A549 (cell line): ENCODE results near the gene SPRR2B. TPM values are rescaled to one million over a fixed set of nuclear protein-coding genes. Genes with fewer than 3 reads are reported as not detected.

Source experiments
- ATAC-seq, 2 experiments: fragments of 200-7000 bp in 1 of 2; fragments of >200 bp in 1 of 2; cut with Nextera tagmentation in 1 of 2; cut with Tn5 transposase in 1 of 2; 3 replicates each; pipeline versions ENCODE4 v1.8.0 to v1.9.1; 2018 to 2020; ENCODE audit warnings: mild to moderate bottlenecking in 1 of 2, moderate library complexity in 1 of 2
- CTCF ChIA-PET: fragments of 300-600 bp; sonication (Branson Sonifier 250); formaldehyde crosslinking; extraction: SDS; loops from one replicate; lab custom pipeline; 2021; ENCODE audit warnings: antibody characterized with exemption, inconsistent platforms; lab: Yijun Ruan, JAX
- POLR2A ChIA-PET: fragments of 350-600 bp; formaldehyde crosslinking; extraction: SDS; loops from one replicate; lab custom pipeline; 2021; ENCODE audit warnings: antibody characterized with exemption, inconsistent platforms; lab: Yijun Ruan, JAX
- DNase-seq, 2 experiments: peaks; one replicate each; pipeline versions ENCODE4 v3.0.0 to v3.0.0-alpha.2; 2011 to 2016; ENCODE audit warnings: low read depth in 1 of 2, low spot score in 1 of 2
- FAIRE-seq: peaks from 2 replicates; lab custom pipeline; 2011; peaks lifted over from hg19 to GRCh38; lab: Jason Lieb, UNC
- H3K27ac ChIP-seq, 2 experiments: fragments of >200 bp; sonication (Bioruptor Twin); formaldehyde crosslinking; 3 replicates each; pipeline ENCODE4 v1.5.1; 2016 to 2017
- H3K4me1 ChIP-seq: fragments of >200 bp; sonication (Bioruptor Twin); formaldehyde crosslinking; 3 replicates; pipeline ENCODE4 v1.6.1; 2016
- H3K4me2 ChIP-seq: fragments of >200 bp; sonication (Bioruptor Twin); formaldehyde crosslinking; 3 replicates; pipeline ENCODE4 v1.6.1; 2016
- H3K4me3 ChIP-seq: fragments of >200 bp; sonication (Bioruptor Twin); formaldehyde crosslinking; 3 replicates; pipeline ENCODE4 v1.5.1; 2016
- H3K9me3 ChIP-seq: fragments of >200 bp; sonication (Bioruptor Twin); formaldehyde crosslinking; 3 replicates; pipeline ENCODE4 v1.6.1; 2016
- ATOH8 ChIP-seq: fragments of 250-450 bp; sonication (Bioruptor Pico); IDR thresholded peaks from 2 replicates; pipeline ENCODE4 v1.5.0; 2020; ENCODE audit warnings: low read depth, mild to moderate bottlenecking, moderate library complexity
- CEBPB ChIP-seq, 2 experiments: fragments of >200 bp in 1 of 2; sonication (Bioruptor Twin) in 1 of 2; formaldehyde crosslinking in 1 of 2; IDR thresholded peaks; 2 replicates each; pipeline ENCODE4 v1.6.1; 2012 to 2016
- CHD2 ChIP-seq: fragments of 150-350 bp; IDR thresholded peaks from 2 replicates; pipeline ENCODE4 v1.6.1; 2014; ENCODE audit warnings: low read length; ENCODE audit not compliant: partially characterized antibody
- E2F6 ChIP-seq: IDR thresholded peaks from 2 replicates; pipeline ENCODE4 v1.6.1; 2012; ENCODE audit warnings: low read depth, borderline replicate concordance
- ESRRA ChIP-seq: fragments of 150-350 bp; IDR thresholded peaks from 2 replicates; pipeline ENCODE4 v1.6.1; 2014; ENCODE audit warnings: mild to moderate bottlenecking, low read length, borderline replicate concordance
- HDAC2 ChIP-seq: fragments of 200-600 bp; sonication (generic); IDR thresholded peaks from 2 replicates; pipeline ENCODE4 v1.6.1; 2016
- HEYL ChIP-seq: fragments of 250-450 bp; sonication (Bioruptor Pico); IDR thresholded peaks from 2 replicates; pipeline ENCODE4 v1.8.0; 2021; ENCODE audit warnings: mild to moderate bottlenecking, moderate library complexity
- HOXB5 ChIP-seq: fragments of 250-450 bp; sonication (Bioruptor Pico); IDR thresholded peaks from 2 replicates; pipeline ENCODE4 v1.5.0; 2020; ENCODE audit warnings: mild to moderate bottlenecking, moderate library complexity
- KDM1A ChIP-seq: fragments of 200-600 bp; sonication (generic); IDR thresholded peaks from 2 replicates; pipeline ENCODE4 v1.6.1; 2016; ENCODE audit warnings: low read depth, mild to moderate bottlenecking
- KDM5A ChIP-seq: fragments of 200-600 bp; sonication (generic); IDR thresholded peaks from 2 replicates; pipeline ENCODE4 v1.6.1; 2016; ENCODE audit warnings: antibody characterized with exemption, mild to moderate bottlenecking
- MAFK ChIP-seq: fragments of 450-650 bp; IDR thresholded peaks from 2 replicates; pipeline ENCODE4 v1.6.1; 2014; ENCODE audit not compliant: partially characterized antibody
- MAX ChIP-seq: IDR thresholded peaks from 2 replicates; pipeline ENCODE4 v1.6.1; 2012
- NFE2L2 ChIP-seq: fragments of 150-350 bp; conservative IDR thresholded peaks from 2 replicates; pipeline ENCODE4 v1.6.1; 2014; ENCODE audit warnings: low read length
- NPAS2 ChIP-seq: fragments of 250-450 bp; sonication (Bioruptor Pico); IDR thresholded peaks from 2 replicates; pipeline ENCODE4 v1.8.0; 2022; ENCODE audit warnings: mild to moderate bottlenecking, moderate library complexity, borderline replicate concordance
- NR3C1 ChIP-seq: fragments of >200 bp; sonication (Bioruptor Twin); formaldehyde crosslinking; IDR thresholded peaks from 3 replicates; pipeline ENCODE4 v1.6.1; 2017
- PHF8 ChIP-seq: fragments of 200-600 bp; sonication (generic); IDR thresholded peaks from 2 replicates; pipeline ENCODE4 v1.6.1; 2016; ENCODE audit warnings: low read depth, mild to moderate bottlenecking, antibody characterized with exemption, moderate library complexity, borderline replicate concordance
- POLR2AphosphoS2 ChIP-seq: conservative IDR thresholded peaks from 2 replicates; pipeline ENCODE4 v1.6.1; 2012; ENCODE audit warnings: low read length, improper control_type of control experiment, inconsistent platforms
- RCOR1 ChIP-seq: fragments of 150-350 bp; IDR thresholded peaks from 2 replicates; pipeline ENCODE4 v1.6.1; 2014; ENCODE audit warnings: antibody characterized with exemption, low read length, low read depth
- TP53 ChIP-seq: fragments of 250-450 bp; sonication (Bioruptor Pico); IDR thresholded peaks from 2 replicates; pipeline ENCODE4 v1.5.0; 2021; ENCODE audit warnings: mild to moderate bottlenecking, moderate library complexity
- ZFP36 ChIP-seq: fragments of 450-650 bp; IDR thresholded peaks from 2 replicates; pipeline ENCODE4 v1.6.1; 2014; ENCODE audit warnings: borderline replicate concordance; ENCODE audit not compliant: partially characterized antibody
- ZSCAN20 ChIP-seq: fragments of 250-450 bp; sonication (Bioruptor Pico); IDR thresholded peaks from 2 replicates; pipeline ENCODE4 v1.8.0; 2022; ENCODE audit warnings: mild to moderate bottlenecking, moderate library complexity
- polyA plus RNA-seq, 4 experiments: library from polyadenylated mRNA; depleted of rRNA in 3 of 4; stranded (reverse); fragments of >200 nt; fragmentation: RNase III in 1 of 4; extraction: RNeasy Plus Mini Kit Qiagen cat#74134 plus additional on column Dnase treatment in 1 of 4; gene quantifications; 2 replicates in 3 of 4; 3 replicates in 1 of 4; pipeline ENCODE4 v1.2.3, GENCODE V29; 2011 to 2017
- TF ChIP-seq, protein P1 (sequence below): fragments of >200 bp; sonication (Bioruptor Twin); formaldehyde crosslinking; IDR thresholded peaks from 2 replicates; pipeline ENCODE4 v1.6.1; 2016
- TF ChIP-seq, protein P2 (sequence below): fragments of 250-450 bp; sonication (Bioruptor Pico); IDR thresholded peaks from 2 replicates; pipeline ENCODE4 v1.5.0; 2021; ENCODE audit warnings: mild to moderate bottlenecking, moderate library complexity, borderline replicate concordance
- TF ChIP-seq, protein P3 (sequence below): fragments of 200-600 bp; sonication (generic); IDR thresholded peaks from 2 replicates; pipeline ENCODE4 v1.6.1; 2016; ENCODE audit warnings: antibody characterized with exemption, mild to moderate bottlenecking, moderate library complexity
- TF ChIP-seq, protein P4 (sequence below): fragments of 150-350 bp; IDR thresholded peaks from 2 replicates; pipeline ENCODE4 v1.6.1; 2014; ENCODE audit warnings: low read depth, mild to moderate bottlenecking, low read length

SPRR2B gene
- polyA plus RNA-seq, 2 of the 4 experiments (the other 2 are of a cell fraction), result not detected

DNA sequence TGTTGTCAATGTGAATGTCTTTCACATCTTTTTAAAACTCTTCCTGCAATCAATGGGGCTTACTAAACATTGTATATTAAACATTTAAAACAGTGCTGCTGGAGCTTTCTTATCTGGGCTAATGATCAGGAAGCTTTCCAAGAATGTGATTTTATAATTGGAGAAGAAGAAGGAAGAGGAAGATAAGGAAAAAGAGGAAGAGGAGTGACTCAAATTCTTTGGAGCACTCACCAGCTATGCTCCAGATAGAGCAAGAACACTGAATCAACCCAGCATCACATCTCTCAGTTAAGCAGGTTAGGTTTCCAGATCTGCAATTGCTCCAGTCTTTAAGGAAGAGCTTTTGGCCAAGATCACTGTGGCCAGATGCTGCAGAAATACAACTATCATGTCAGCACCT lies 24.4 kb upstream of the SPRR2B start:
- ATAC-seq (no peak), FAIRE-seq (no peak), DNase-seq (no peak)
- Histone ChIP-seq H3K4me2 (no peak overlapping the region), H3K4me3 (no peak overlapping the region), H3K27ac (no peak overlapping the region), H3K4me1 (no peaks in the 10 kb centered on the region), H3K9me3 (no peaks in the 10 kb centered on the region)
- CTCF ChIA-PET, result interaction anchor here (1.3 kb wide), 1 partner anchor 12 kb away, joined by 3 read pairs; no protein-coding TSS in a partner anchor
- TF ChIP-seq HOXB5 (CRISPR knock-in tag), result no peak
- TF ChIP-seq TP53 (CRISPR knock-in tag), result no peak
- no peak for TF ChIP-seq HEYL
- TF ChIP-seq ATOH8, result no peak
- TF ChIP-seq, protein P1, sequence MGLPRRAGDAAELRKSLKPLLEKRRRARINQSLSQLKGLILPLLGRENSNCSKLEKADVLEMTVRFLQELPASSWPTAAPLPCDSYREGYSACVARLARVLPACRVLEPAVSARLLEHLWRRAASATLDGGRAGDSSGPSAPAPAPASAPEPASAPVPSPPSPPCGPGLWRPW, result no peak
- no peak for TF ChIP-seq NPAS2 (CRISPR knock-in tag)
- no peak for TF ChIP-seq KDM1A
- TF ChIP-seq RCOR1, result no peak
- no peak for TF ChIP-seq PHF8
- TF ChIP-seq ZSCAN20 (CRISPR knock-in tag), result no peak
- TF ChIP-seq HDAC2, result no peak
- TF ChIP-seq, protein P2, sequence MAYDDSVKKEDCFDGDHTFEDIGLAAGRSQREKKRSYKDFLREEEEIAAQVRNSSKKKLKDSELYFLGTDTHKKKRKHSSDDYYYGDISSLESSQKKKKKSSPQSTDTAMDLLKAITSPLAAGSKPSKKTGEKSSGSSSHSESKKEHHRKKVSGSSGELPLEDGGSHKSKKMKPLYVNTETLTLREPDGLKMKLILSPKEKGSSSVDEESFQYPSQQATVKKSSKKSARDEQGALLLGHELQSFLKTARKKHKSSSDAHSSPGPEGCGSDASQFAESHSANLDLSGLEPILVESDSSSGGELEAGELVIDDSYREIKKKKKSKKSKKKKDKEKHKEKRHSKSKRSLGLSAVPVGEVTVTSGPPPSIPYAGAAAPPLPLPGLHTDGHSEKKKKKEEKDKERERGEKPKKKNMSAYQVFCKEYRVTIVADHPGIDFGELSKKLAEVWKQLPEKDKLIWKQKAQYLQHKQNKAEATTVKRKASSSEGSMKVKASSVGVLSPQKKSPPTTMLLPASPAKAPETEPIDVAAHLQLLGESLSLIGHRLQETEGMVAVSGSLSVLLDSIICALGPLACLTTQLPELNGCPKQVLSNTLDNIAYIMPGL (CRISPR knock-in tag), result no peak
- no peak for TF ChIP-seq POLR2AphosphoS2
- TF ChIP-seq E2F6, result no peak
- no peak for TF ChIP-seq KDM5A
- no peak for TF ChIP-seq NFE2L2
- TF ChIP-seq ESRRA, result no peak
- TF ChIP-seq, protein P3, sequence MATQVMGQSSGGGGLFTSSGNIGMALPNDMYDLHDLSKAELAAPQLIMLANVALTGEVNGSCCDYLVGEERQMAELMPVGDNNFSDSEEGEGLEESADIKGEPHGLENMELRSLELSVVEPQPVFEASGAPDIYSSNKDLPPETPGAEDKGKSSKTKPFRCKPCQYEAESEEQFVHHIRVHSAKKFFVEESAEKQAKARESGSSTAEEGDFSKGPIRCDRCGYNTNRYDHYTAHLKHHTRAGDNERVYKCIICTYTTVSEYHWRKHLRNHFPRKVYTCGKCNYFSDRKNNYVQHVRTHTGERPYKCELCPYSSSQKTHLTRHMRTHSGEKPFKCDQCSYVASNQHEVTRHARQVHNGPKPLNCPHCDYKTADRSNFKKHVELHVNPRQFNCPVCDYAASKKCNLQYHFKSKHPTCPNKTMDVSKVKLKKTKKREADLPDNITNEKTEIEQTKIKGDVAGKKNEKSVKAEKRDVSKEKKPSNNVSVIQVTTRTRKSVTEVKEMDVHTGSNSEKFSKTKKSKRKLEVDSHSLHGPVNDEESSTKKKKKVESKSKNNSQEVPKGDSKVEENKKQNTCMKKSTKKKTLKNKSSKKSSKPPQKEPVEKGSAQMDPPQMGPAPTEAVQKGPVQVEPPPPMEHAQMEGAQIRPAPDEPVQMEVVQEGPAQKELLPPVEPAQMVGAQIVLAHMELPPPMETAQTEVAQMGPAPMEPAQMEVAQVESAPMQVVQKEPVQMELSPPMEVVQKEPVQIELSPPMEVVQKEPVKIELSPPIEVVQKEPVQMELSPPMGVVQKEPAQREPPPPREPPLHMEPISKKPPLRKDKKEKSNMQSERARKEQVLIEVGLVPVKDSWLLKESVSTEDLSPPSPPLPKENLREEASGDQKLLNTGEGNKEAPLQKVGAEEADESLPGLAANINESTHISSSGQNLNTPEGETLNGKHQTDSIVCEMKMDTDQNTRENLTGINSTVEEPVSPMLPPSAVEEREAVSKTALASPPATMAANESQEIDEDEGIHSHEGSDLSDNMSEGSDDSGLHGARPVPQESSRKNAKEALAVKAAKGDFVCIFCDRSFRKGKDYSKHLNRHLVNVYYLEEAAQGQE, result no peak
- POLR2A ChIA-PET, result no interaction called here

GRCh38 chr1:153094426-153094825 lies 23.0 kb upstream of the SPRR2B start, which contains the start of gene SPRR2E:
SPRR2E (minus strand) TSS chr1:153094526; CDS start chr1:153093751, 775 bp downstream.
- ChIA-PET POLR2A (no interaction called here), CTCF (interaction anchor here (1.3 kb wide), 1 partner anchor 11 kb away, joined by 3 read pairs; no protein-coding TSS in a partner anchor)
- ATAC-seq, result no peak
- Histone ChIP-seq H3K4me1 (no peaks in the 10 kb centered on the region), H3K4me3 (no peak within 1 kb of the TSS), H3K9me3 (no peaks in the 10 kb centered on the region), H3K4me2 (no peak within 1 kb of the TSS), H3K27ac (no peak within 1 kb of the TSS)
- FAIRE-seq, result no peak
- DNase-seq, result no peak
- TF ChIP-seq KDM1A (no peak), ZFP36 (no peak), ATOH8 (no peak), CHD2 (no peak), RCOR1 (no peak), MAFK (no peak), NR3C1 (no peak), MAX (no peak), CEBPB (IDR thresholded peaks at IDR 0.05) (no peak)
- TF ChIP-seq, protein P1, result no peak
- TF ChIP-seq, protein P4, sequence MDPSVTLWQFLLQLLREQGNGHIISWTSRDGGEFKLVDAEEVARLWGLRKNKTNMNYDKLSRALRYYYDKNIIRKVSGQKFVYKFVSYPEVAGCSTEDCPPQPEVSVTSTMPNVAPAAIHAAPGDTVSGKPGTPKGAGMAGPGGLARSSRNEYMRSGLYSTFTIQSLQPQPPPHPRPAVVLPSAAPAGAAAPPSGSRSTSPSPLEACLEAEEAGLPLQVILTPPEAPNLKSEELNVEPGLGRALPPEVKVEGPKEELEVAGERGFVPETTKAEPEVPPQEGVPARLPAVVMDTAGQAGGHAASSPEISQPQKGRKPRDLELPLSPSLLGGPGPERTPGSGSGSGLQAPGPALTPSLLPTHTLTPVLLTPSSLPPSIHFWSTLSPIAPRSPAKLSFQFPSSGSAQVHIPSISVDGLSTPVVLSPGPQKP, result no peak
